Uterus (tissue), 2 donors: ENCODE measurements around the gene TUBA3D.
"Not testable (repeated sequence)": the region's sequence is repeated elsewhere in the genome, so short reads cannot be mapped to it uniquely, and the experiment has no call there.

Experiments used
- POLR2A ChIP-seq, 2 donors: fragments of 450-650 bp; IDR thresholded peaks; one replicate each; pipeline ENCODE4 v1.6.1; 2016; ENCODE audit warnings: antibody characterized with exemption in 2 of 2, mild to moderate bottlenecking in 1 of 2, moderate library complexity in 1 of 2
- TF ChIP-seq, protein P1 (sequence below), 4 experiments: fragments of 200-600 bp in 2 of 4; fragments of 450-650 bp in 2 of 4; sonication (generic) in 2 of 4; IDR thresholded peaks; one replicate each; pipeline ENCODE4 v1.5.1; 2016 to 2019; ENCODE audit warnings: antibody characterized with exemption in 4 of 4, mild to moderate bottlenecking in 2 of 4, moderate library complexity in 1 of 4

DNA sequence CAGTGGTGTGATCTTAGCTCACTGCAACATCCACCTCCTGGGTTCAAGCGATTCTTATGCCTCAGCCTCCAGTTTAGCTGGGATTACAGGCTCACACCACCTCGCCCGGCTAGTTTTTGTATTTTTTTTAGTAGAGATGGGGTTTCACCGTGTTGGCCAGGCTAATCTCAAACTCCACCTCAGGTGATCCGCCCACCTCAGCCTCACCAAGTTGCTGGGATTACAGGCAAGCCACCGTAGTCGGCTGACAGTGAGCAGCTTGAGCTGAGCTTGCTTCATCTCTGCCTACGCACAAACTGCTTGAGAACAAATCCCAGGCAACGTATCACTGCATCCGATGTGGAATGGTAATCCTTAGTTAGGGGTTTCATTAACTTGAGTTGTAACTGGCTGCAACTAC lies 8.2 kb upstream of the TUBA3D start:
- TF ChIP-seq, protein P1, sequence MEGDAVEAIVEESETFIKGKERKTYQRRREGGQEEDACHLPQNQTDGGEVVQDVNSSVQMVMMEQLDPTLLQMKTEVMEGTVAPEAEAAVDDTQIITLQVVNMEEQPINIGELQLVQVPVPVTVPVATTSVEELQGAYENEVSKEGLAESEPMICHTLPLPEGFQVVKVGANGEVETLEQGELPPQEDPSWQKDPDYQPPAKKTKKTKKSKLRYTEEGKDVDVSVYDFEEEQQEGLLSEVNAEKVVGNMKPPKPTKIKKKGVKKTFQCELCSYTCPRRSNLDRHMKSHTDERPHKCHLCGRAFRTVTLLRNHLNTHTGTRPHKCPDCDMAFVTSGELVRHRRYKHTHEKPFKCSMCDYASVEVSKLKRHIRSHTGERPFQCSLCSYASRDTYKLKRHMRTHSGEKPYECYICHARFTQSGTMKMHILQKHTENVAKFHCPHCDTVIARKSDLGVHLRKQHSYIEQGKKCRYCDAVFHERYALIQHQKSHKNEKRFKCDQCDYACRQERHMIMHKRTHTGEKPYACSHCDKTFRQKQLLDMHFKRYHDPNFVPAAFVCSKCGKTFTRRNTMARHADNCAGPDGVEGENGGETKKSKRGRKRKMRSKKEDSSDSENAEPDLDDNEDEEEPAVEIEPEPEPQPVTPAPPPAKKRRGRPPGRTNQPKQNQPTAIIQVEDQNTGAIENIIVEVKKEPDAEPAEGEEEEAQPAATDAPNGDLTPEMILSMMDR (IDR thresholded peaks at IDR 0.05) = not testable (repeated sequence)
- TF ChIP-seq POLR2A (IDR thresholded peaks at IDR 0.05) = not testable (repeated sequence)
